MM.1S (cell line): ENCODE data around the gene PRMT2.

ENCODE experiments used
- DNase-seq: peaks from one replicate; pipeline ENCODE4 v3.0.0-alpha.2; 2015
- H2AFZ ChIP-seq: fragments of 300-600 bp; sonication (generic); 2 replicates; pipeline ENCODE4 v1.6.0; 2016; ENCODE audit warnings: antibody characterized with exemption, low read length
- H3F3A ChIP-seq: fragments of 300-600 bp; sonication (generic); 2 replicates; pipeline ENCODE4 v1.6.1; 2016; ENCODE audit warnings: mild to moderate bottlenecking, antibody characterized with exemption, low read length, moderate library complexity, mixed read lengths; ENCODE audit not compliant: insufficient read depth
- H3K27ac ChIP-seq: fragments of 300-600 bp; sonication (generic); 2 replicates; pipeline ENCODE4 v1.5.1; 2016; ENCODE audit warnings: mild to moderate bottlenecking, low read length
- H3K27me3 ChIP-seq: fragments of 300-600 bp; sonication (generic); replicated peaks from 2 replicates; pipeline ENCODE4 v1.6.0; 2016; ENCODE audit warnings: low read length; ENCODE audit not compliant: insufficient read depth
- H3K36me3 ChIP-seq: fragments of 300-600 bp; sonication (generic); replicated peaks from 2 replicates; pipeline ENCODE4 v1.6.1; 2016; ENCODE audit warnings: mild to moderate bottlenecking, low read length, mixed read lengths; ENCODE audit not compliant: insufficient read depth
- H3K4me1 ChIP-seq: fragments of 300-600 bp; sonication (generic); 2 replicates; pipeline ENCODE4 v1.6.1; 2016; ENCODE audit warnings: low read length, mixed read lengths
- H3K4me2 ChIP-seq: fragments of 300-600 bp; sonication (generic); 2 replicates; pipeline ENCODE4 v1.6.0; 2016; ENCODE audit warnings: low read depth, low read length
- H3K4me3 ChIP-seq: fragments of 300-600 bp; sonication (generic); 2 replicates; pipeline ENCODE4 v1.5.1; 2016; ENCODE audit warnings: low read length, mixed read lengths
- H3K79me2 ChIP-seq: fragments of 300-600 bp; sonication (generic); 2 replicates; pipeline ENCODE4 v1.6.1; 2016; ENCODE audit warnings: mixed run types, low read length, mixed read lengths
- H3K9ac ChIP-seq: fragments of 300-600 bp; sonication (generic); 2 replicates; pipeline ENCODE4 v1.6.1; 2016; ENCODE audit warnings: low read length, mixed read lengths
- H3K9me2 ChIP-seq: fragments of 300-600 bp; sonication (generic); replicated peaks from 2 replicates; pipeline ENCODE4 v1.6.1; 2016; ENCODE audit warnings: mild to moderate bottlenecking, low read length, mixed read lengths; ENCODE audit not compliant: insufficient read depth
- H3K9me3 ChIP-seq: fragments of 300-600 bp; sonication (generic); replicated peaks from 2 replicates; pipeline ENCODE4 v1.6.1; 2016; ENCODE audit warnings: mild to moderate bottlenecking, low read length, mixed read lengths; ENCODE audit not compliant: insufficient read depth
- H4K20me1 ChIP-seq: fragments of 300-600 bp; sonication (generic); 2 replicates; pipeline ENCODE4 v1.6.1; 2016; ENCODE audit warnings: mild to moderate bottlenecking, low read length, moderate library complexity, mixed read lengths; ENCODE audit not compliant: insufficient read depth
- CTCF ChIP-seq: fragments of 300-600 bp; sonication (generic); IDR thresholded peaks from 2 replicates; pipeline ENCODE4 v1.5.1; 2016; ENCODE audit warnings: antibody characterized with exemption, low read length, mixed read lengths
- EZH2 ChIP-seq: fragments of 300-600 bp; sonication (generic); optimal IDR thresholded peaks from 2 replicates; pipeline ENCODE3; 2017; ENCODE audit warnings: low read depth, mild to moderate bottlenecking, antibody characterized with exemption, low read length, mixed read lengths
- EZH2phosphoT487 ChIP-seq: fragments of 300-600 bp; sonication (generic); IDR thresholded peaks from 2 replicates; pipeline ENCODE4 v1.6.1; 2018; ENCODE audit warnings: antibody characterized with exemption, low read length

PRMT2 gene

DNA sequence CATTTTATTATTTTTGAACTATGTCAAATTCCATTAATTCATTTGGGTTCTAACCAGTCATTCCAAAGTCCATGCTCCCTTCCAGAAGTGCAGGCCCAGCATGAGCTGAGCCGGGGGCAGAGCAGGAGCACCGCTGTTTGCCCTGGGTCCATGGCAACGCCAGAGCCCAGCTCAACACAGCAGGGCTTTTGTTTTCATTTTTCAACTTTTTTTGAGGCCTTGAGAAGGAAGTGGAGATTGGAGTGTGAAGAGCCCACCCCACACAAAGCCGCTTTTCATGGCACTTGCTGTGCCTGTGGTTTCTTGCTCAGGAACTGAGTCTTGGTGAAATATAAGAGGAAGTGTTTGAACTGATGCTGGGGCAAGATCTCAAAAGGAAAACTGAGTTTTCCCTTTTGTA, 13.2 kb upstream of the PRMT2 start:
- no peaks in the 10 kb centered on the region for H3F3A ChIP-seq
- H3K9me3 ChIP-seq, result no peaks in the 10 kb centered on the region
- no peaks in the 10 kb centered on the region for H3K9me2 ChIP-seq
- H3K36me3 ChIP-seq, result no peaks in the 10 kb centered on the region
- H3K4me3 ChIP-seq, result no peak overlapping the region
- TF ChIP-seq EZH2 (no peak), CTCF (no peak), EZH2phosphoT487 (no peak)
- DNase-seq, result no peak
- no peak overlapping the region for H3K4me2 ChIP-seq
- H3K79me2 ChIP-seq, result no peaks in the 10 kb centered on the region
- H3K4me1 ChIP-seq, result no peaks in the 10 kb centered on the region
- H2AFZ ChIP-seq, result no peak overlapping the region
- no peaks in the 10 kb centered on the region for H4K20me1 ChIP-seq
- H3K27me3 ChIP-seq, result no peaks in the 10 kb centered on the region; the same call in 1 of the 2 replicates
- H3K27ac ChIP-seq, result no peak overlapping the region
- H3K9ac ChIP-seq, result no peak overlapping the region

GRCh38 chr21:46624050-46624449, 11.4 kb upstream of the PRMT2 start:
- no peaks in the 10 kb centered on the region for H3F3A ChIP-seq
- H3K9me2 ChIP-seq, result no peaks in the 10 kb centered on the region
- no peak overlapping the region for H3K4me3 ChIP-seq
- H3K36me3 ChIP-seq, result no peaks in the 10 kb centered on the region
- no peaks in the 10 kb centered on the region for H3K79me2 ChIP-seq
- no peak overlapping the region for H3K27ac ChIP-seq
- no peak overlapping the region for H2AFZ ChIP-seq
- TF ChIP-seq EZH2 (no peak), CTCF (no peak), EZH2phosphoT487 (no peak)
- no peaks in the 10 kb centered on the region for H3K9me3 ChIP-seq
- no peak overlapping the region for H3K9ac ChIP-seq
- DNase-seq, result no peak
- H3K27me3 ChIP-seq, result no peaks in the 10 kb centered on the region; the same call in 1 of the 2 replicates
- no peak overlapping the region for H3K4me2 ChIP-seq
- no peaks in the 10 kb centered on the region for H4K20me1 ChIP-seq
- H3K4me1 ChIP-seq, result no peaks in the 10 kb centered on the region

DNA sequence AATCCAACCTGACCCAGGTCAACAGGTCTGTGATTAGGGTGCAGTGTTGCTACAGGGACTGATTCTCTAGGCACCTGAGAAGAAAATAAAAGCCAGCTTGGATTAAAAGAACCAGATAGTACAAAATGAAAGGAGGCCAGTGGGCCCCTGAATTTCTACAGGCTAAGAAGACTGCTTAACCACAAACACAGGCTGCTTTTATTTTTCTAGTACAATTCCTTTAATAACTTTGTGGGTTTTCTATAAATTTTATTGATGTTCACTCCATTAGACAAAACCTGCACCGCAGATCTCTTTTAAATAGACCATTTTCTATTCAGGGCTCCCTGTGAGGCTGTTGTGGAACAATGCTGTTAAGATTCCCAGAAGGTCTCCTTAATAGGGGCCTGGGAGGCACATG, 9.7 kb upstream of the PRMT2 start:
- H3K36me3 ChIP-seq, result no peaks in the 10 kb centered on the region
- no peak overlapping the region for H3K4me2 ChIP-seq
- no peaks in the 10 kb centered on the region for H3K9me2 ChIP-seq
- no peak overlapping the region for H2AFZ ChIP-seq
- no peak overlapping the region for H3K27ac ChIP-seq
- no peaks in the 10 kb centered on the region for H3K9me3 ChIP-seq
- H3K9ac ChIP-seq, result no peak overlapping the region
- no peak overlapping the region for H3K4me3 ChIP-seq
- no peaks in the 10 kb centered on the region; the same call in 1 of the 2 replicates for H3K27me3 ChIP-seq
- H3F3A ChIP-seq, result no peaks in the 10 kb centered on the region
- H3K79me2 ChIP-seq, result no peaks in the 10 kb centered on the region
- TF ChIP-seq EZH2phosphoT487 (no peak), EZH2 (no peak), CTCF (no peak)
- DNase-seq, result no peak
- H4K20me1 ChIP-seq, result no peaks in the 10 kb centered on the region
- no peaks in the 10 kb centered on the region for H3K4me1 ChIP-seq
